Activated B cell treated with CpG ODN at 0.5 μM for 24 hours (primary cell): ENCODE measurements around the gene C10orf95. TPM values are rescaled to one million over a fixed set of nuclear protein-coding genes. Genes with fewer than 3 reads are reported as not detected.

Experiments
- ATAC-seq: fragments of 200-7000 bp; cut with Tn5 transposase; one replicate; pipeline ENCODE4 v1.10.0; 2021; ENCODE audit warnings: low read depth, mild to moderate bottlenecking, moderate library complexity
- CTCF ChIA-PET: fragments of 350-600 bp; sonication (Branson Sonifier 250); formaldehyde crosslinking; loops from one replicate; lab custom pipeline; 2021; ENCODE audit warnings: antibody characterized with exemption; lab: Charles Lee
- POLR2A ChIA-PET: fragments of 350-600 bp; sonication (Branson Sonifier 250); formaldehyde crosslinking; loops from one replicate; lab custom pipeline; 2021; ENCODE audit warnings: antibody characterized with exemption; lab: Charles Lee
- DNase-seq: peaks from one replicate; pipeline ENCODE4 v3.0.0; 2022
- H3K27ac Mint-ChIP-seq: one replicate; pipeline ENCODE4 v1.8.0; 2020; ENCODE audit warnings: mixed read lengths
- H3K27me3 Mint-ChIP-seq: one replicate; pipeline ENCODE4 v1.8.0; 2021; ENCODE audit warnings: mixed read lengths
- H3K36me3 Mint-ChIP-seq: one replicate; pipeline ENCODE4 v1.8.0; 2021; ENCODE audit warnings: low read depth, mixed read lengths
- H3K4me1 Mint-ChIP-seq: one replicate; pipeline ENCODE4 v1.8.0; 2021; ENCODE audit warnings: mixed read lengths
- H3K4me3 Mint-ChIP-seq: one replicate; pipeline ENCODE4 v1.8.0; 2020; ENCODE audit warnings: mild to moderate bottlenecking, mixed read lengths
- H3K9me3 Mint-ChIP-seq: one replicate; pipeline ENCODE4 v1.8.0; 2020; ENCODE audit warnings: mixed read lengths
- CTCF ChIP-seq: fragments of 200-600 bp; IDR thresholded peaks from one replicate; pipeline ENCODE4 v1.8.0; 2022; ENCODE audit warnings: antibody characterized with exemption, mild to moderate bottlenecking
- intact Hi-C: fragments of 100-400 bp; cut with micrococcal nuclease; formaldehyde crosslinking; loops from one replicate; pipeline ENCODE4 v1.15.1; 2024
- total RNA-seq: library from RNA; stranded (reverse); gene quantifications from 2 replicates; pipeline ENCODE4 v1.2.3, GENCODE V29; 2022

Gene C10orf95
- total RNA-seq, 1 donor from 2014 or later, result 0.35 TPM

DNA sequence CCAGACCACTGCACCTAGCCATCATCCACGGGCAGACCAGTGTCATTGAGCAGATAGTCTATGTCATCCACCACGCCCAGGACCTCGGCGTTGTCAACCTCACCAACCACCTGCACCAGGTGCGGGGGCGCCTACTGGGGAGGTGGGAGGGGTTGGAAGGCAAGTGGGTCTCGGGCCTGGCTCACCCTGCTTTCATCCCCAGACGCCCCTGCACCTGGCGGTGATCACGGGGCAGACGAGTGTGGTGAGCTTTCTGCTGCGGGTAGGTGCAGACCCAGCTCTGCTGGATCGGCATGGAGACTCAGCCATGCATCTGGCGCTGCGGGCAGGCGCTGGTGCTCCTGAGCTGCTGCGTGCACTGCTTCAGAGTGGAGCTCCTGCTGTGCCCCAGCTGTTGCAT, 51.3 kb downstream of the C10orf95 start:
- Mint-ChIP-seq H3K9me3 (no peaks in the 10 kb centered on the region), H3K36me3 (peaks cover 76% of the 10 kb centered on the region), H3K27ac (peak overlapping the region; percentile 69), H3K4me1 (peaks cover 54% of the 10 kb centered on the region), H3K27me3 (no peaks in the 10 kb centered on the region), H3K4me3 (peak overlapping the region; percentile 94)
- DNase-seq (no peak), ATAC-seq (no peak)
- intact Hi-C loops, result no loop called here
- CTCF ChIA-PET, result interaction anchor here (1.1 to 2.6 kb wide), 9 partner anchors 10 to 169 kb away, joined by 3 to 24 read pairs (median 6); partner anchors contain the start of gene FBXL15
- POLR2A ChIA-PET, result interaction anchor here (1.1 to 15.2 kb wide), 11 partner anchors 5 to 169 kb away, joined by 3 to 305 read pairs (median 19); partner anchors contain the start of genes C10orf95, CUEDC2 and FBXL15
- no peak for TF ChIP-seq CTCF

Other genes starting within 250 kb of the C10orf95 start
- gene ELOVL3, start 225.2 kb downstream of the C10orf95 start, total RNA-seq, result not detected in 2 replicates
- gene PITX3, start 210.0 kb downstream of the C10orf95 start, total RNA-seq, result not detected in 2 replicates
- gene GBF1, start 206.0 kb downstream of the C10orf95 start, total RNA-seq, result 40.8 and 44.3 TPM in 2 replicates
- 550 and 622 TPM in 2 replicates for gene NFKB2, start 55.8 kb downstream of the C10orf95 start, total RNA-seq
- 1.4 and 1.5 TPM in 2 replicates for gene PSD, start 32.8 kb downstream of the C10orf95 start, total RNA-seq
- gene FBXL15, start 30.7 kb downstream of the C10orf95 start, total RNA-seq, result 15.7 and 18.9 TPM in 2 replicates
- gene CUEDC2, start 19.0 kb downstream of the C10orf95 start, total RNA-seq, result 43.7 and 46.0 TPM in 2 replicates
- gene ACTR1A, start 51.2 kb upstream of the C10orf95 start, total RNA-seq, result 55.1 and 71.9 TPM in 2 replicates
- 5.7 and 7.4 TPM in 2 replicates for gene SUFU, start 52.4 kb upstream of the C10orf95 start, total RNA-seq
- gene TRIM8, start 192.9 kb upstream of the C10orf95 start, total RNA-seq, result 48.2 and 52.5 TPM in 2 replicates